GM19372 (cell line): Measurements from ENCODE around the gene NPTX1.
"Not testable (repeated sequence)": the region's sequence is repeated elsewhere in the genome, so short reads cannot be mapped to it uniquely, and the experiment has no call there.

Experiments used
- ATAC-seq: cut with Tn5 transposase; IDR thresholded peaks from one replicate; pipeline ENCODE4 v1.9.1; 2021; ENCODE audit warnings: mild to moderate bottlenecking, low read depth, moderate library complexity; ENCODE audit not compliant: unreplicated experiment

Gene NPTX1, protein sequence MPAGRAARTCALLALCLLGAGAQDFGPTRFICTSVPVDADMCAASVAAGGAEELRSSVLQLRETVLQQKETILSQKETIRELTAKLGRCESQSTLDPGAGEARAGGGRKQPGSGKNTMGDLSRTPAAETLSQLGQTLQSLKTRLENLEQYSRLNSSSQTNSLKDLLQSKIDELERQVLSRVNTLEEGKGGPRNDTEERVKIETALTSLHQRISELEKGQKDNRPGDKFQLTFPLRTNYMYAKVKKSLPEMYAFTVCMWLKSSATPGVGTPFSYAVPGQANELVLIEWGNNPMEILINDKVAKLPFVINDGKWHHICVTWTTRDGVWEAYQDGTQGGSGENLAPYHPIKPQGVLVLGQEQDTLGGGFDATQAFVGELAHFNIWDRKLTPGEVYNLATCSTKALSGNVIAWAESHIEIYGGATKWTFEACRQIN

GRCh38 chr17:80475910-80476876, at the start of gene NPTX1:
TSS of gene NPTX1 (minus strand) at chr17:80476607. CDS start at chr17:80476446, 161 bp downstream.
- no peak for ATAC-seq

- ATAC-seq, result no peak
Observed at GRCh38 chr17:80523956-80524712, 47.7 kb upstream of the NPTX1 start.

GRCh38 chr17:80523054-80523744, 46.8 kb upstream of the NPTX1 start:
- no peak for ATAC-seq

DNA sequence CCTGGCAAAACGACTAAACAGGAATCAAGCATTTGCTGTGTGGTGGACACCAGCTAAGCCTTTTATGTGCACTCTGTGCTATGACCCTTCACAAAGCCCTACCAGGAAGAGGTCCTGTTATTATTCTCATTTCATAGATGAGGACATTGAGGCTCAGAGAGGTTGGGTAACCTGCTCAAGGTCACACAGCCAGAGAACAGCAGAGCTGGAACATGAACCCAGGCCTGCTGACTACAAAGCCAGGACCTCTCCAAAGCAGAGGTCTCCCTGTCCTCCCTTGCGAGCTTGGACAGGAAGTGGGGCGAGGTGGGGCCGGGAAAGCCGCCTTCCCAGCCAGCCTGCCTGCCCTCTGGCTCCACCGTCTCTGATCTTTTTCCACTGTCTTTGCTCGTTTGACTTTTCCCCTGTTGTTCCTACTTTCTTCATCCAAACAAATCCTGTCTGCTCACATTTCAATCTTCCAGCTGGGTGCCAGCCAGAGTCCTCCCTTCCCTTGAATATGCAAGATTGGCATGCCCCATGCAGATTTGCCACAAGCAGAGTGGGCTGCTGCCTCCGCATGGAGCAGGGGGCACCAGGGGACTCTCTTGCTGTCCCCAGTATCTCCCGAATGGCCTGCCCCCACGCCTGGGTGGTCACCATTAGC, 44.5 kb upstream of the NPTX1 start:
- no peak for ATAC-seq

DNA sequence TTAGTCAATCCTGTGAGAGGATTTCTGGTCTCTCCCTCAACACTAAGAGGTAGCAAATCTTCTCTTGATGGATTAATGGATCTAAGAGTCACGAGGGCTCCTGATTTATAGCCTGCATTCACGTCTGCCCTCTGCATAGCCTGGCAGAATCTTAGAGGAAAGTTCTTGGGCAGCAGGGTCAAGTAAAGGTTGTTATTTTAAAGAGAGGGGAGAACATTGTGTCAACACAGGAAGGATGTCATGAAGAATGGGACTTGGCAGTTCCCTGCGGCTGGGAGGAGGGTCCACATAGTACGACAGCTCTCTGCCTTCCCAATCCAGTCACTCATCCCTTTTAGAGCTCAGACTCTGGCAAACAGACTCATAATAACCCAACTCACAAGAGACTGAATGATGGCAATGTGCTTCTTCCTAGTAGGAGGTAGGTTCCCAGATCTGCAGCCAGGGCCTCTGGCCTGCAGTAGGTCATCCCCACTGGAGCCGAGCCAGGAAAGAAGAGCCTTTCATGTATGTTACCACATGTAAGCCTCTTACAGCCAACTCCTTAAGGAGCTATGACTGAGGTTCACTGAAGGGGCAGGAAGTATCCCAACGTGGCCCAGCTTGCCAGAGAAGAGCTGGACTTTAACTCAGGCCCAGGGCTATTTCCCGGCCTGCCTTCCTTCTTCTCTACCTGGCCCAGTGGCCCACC, 42.8 kb upstream of the NPTX1 start:
- no peak for ATAC-seq

DNA sequence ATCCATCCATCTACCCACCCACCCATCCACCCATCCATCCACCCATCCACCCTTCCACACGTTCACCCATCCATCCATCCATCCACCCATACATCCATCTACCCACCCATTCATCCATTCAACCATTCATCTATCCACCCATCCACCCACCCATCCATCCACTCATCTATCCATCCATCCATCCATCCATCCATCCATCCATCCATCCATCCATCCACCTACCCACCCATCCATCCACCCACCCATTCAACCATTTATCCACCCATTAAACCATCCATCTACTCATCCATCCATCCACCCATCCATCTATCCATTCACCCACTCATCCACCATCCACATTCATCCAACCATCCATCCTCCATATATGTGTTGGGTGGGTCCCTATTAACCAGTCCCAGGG, 42.0 kb upstream of the NPTX1 start:
- ATAC-seq, result no peak

DNA sequence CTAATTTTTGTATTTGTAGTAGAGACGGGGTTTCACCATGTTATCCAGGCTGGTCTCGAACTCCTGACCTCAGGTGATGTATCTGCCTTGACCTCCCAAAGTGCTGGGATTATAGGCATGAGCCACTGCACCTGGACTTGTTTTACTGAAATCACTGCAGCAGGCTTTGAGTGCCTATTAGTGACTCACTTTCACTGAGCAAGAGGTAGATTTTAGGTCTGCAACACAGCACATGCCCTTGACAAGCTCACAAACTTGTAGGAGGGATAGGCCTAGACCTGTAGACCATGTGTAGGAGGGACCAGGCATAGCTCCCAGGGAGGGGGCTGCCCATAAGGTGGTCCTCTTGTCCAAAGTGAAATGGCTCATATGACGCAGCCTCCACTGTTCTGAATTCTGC, 41.2 kb upstream of the NPTX1 start:
- ATAC-seq, result no peak

GRCh38 chr17:80516171-80516932, 39.9 kb upstream of the NPTX1 start:
- no peak for ATAC-seq

DNA sequence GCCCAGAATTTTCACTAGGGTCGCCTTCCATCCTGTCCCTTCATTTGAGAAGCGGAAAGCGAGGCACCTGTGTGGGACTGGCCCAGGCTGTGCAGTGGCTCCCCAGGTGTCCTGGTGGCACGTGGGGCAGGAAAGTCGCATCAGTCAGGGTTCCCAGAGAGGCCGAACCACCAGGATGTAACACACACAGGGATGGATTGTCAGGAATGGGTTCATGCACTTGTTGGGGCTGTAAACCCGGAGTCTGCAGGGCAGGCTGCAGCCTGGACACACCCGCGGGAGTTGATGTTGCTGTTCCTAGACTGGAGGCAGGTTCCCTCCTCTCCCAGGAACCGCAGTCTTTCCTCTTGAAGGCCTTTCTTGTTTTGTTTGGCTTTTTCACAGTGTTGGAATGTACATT, 37.5 kb upstream of the NPTX1 start:
- ATAC-seq, result no peak

GRCh38 chr17:80513201-80513600, 36.8 kb upstream of the NPTX1 start:
- no peak for ATAC-seq

- no peak for ATAC-seq
Observed at GRCh38 chr17:80512233-80512632, 35.8 kb upstream of the NPTX1 start.

DNA sequence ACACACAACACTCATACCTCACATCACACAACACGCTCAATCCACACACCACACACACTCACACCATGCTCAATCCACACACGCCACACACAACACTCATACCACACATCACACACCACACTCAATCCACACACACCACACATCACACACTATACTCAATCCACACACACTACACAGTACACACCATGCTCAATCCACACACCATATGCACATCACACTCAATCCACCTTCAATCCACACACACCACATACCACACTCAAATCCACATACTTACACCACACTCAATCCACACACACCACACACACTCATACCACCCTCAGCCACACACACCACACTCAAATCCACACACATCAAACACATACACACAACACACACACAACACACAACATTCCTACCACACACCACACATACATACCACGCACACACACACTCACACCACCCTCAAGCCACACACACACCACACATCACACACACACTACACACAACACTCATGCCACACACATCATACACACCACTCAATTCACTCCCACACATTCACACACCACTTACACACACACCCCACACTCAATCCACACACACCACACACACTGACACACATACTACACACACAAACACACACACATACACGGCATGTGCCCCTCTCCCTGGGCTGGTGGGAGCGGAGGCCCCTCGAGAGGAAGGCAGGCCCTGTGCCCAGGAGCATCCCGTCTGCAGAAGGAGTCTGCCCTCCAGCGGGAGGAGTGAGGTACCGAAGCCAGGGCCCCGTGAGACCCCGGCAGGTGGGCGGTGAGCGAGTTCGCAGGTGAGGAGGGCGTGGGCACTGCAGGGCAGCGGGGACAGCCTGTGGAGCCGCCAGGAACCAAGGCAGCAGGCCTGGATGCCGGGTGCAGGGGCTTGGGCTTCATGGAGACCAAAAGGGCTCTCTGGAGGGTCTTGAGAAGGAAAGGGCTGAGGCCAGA, 35.1 kb upstream of the NPTX1 start:
- no peak for ATAC-seq

DNA sequence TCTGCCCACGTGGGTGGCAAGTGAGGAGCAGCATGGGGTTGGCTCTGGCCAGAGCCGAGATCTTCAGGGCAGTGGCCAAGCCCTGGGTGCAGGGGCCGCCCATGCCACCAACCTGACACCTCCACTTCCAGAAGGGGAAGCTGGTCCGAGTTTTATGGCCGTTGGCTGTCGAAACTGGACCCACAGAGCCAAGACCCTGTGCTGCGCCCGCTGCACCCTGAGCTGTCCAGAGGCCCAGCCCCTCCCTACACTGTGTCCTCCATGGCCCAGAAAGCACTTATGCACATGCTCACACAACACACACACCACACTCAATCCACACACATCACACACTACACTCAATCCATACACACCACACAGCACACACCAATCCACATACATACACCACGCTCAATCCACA, 34.4 kb upstream of the NPTX1 start:
- no peak for ATAC-seq

GRCh38 chr17:80510132-80510531, 33.7 kb upstream of the NPTX1 start:
- no peak for ATAC-seq

GRCh38 chr17:80509311-80509710, 32.9 kb upstream of the NPTX1 start:
- ATAC-seq, result no peak

DNA sequence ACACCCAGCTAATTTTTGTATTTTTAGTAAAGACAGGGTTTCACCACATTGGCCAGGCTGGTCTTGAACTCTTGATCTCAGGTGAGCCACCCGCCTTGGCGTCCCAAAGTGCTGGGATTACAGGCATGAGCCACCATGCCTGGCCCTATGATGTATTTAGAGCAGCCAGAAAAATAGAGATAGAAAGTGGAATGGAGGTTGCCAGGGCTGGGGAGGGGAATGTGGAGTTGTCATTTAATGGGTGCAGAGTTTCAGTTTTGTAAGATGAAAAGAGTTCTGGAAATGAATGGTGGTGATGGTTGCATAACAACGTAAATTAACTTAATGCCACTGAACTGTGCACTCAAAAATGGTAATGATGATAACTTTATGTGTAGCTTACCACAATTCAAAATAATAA, 31.6 kb upstream of the NPTX1 start:
- no peak for ATAC-seq

DNA sequence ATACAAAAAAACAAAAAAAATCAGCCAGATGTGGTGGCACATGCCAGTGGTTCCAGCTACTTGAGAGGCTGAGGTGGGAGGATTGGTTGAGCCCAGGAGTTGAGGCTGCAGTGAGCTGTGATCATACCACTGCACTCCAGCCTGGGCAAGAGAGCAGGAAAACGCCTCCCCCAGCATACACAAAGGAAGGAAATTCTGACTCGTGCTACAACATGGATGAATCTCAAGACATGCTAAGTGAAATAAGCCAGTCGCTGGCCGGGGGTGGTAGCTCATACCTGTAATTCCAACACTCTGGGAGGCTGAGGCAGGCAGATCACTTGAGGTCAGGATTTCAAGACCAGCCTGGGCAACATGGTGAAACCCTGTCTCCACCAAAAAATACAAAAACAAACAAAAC, 30.8 kb upstream of the NPTX1 start:
- not testable (repeated sequence) for ATAC-seq
